K562 (cell line): ENCODE results near the gene RBP7. TPM values are rescaled to one million over a fixed set of nuclear protein-coding genes. Genes with fewer than 3 reads are reported as not detected.

Experiments used
- ATF1 ChIP-seq, 2 experiments: fragments of 450-650 bp in 1 of 2; IDR thresholded peaks; 2 replicates each; pipeline ENCODE4 v1.6.1; 2016; ENCODE audit warnings: missing compliant biosample characterization in 1 of 2, missing genetic modification characterization in 1 of 2
- BCL6 ChIP-seq: fragments of 250-450 bp; sonication (Bioruptor Pico); IDR thresholded peaks from 2 replicates; pipeline ENCODE4 v1.4.0; 2020
- EWSR1 ChIP-seq: fragments of 450-650 bp; IDR thresholded peaks from 2 replicates; pipeline ENCODE4 v1.6.1; 2018; ENCODE audit warnings: borderline replicate concordance, mild to moderate bottlenecking, low read depth, moderate library complexity; ENCODE audit not compliant: partially characterized antibody
- FOXM1 ChIP-seq, 2 experiments: fragments of 450-650 bp in 1 of 2; sonication (generic) in 1 of 2; formaldehyde crosslinking in 1 of 2; IDR thresholded peaks; 2 replicates each; pipeline versions ENCODE4 v1.6.1 to v1.9.0; 2017 to 2022; ENCODE audit warnings: low read depth in 2 of 2, mild to moderate bottlenecking in 2 of 2, missing genetic modification reagents in 1 of 2, moderate library complexity in 1 of 2
- KHSRP ChIP-seq: fragments of 450-650 bp; IDR thresholded peaks from 2 replicates; pipeline ENCODE4 v1.6.1; 2017
- PTRF ChIP-seq: fragments of 450-650 bp; IDR thresholded peaks from 2 replicates; pipeline ENCODE4 v1.6.1; 2016; ENCODE audit warnings: mild to moderate bottlenecking, missing genetic modification characterization, missing compliant biosample characterization
- TAF15 ChIP-seq: fragments of 200-400 bp; formaldehyde crosslinking; IDR thresholded peaks from 2 replicates; pipeline ENCODE4 v1.6.1; 2017; ENCODE audit warnings: mild to moderate bottlenecking, low read depth, low read length, moderate library complexity
- TOE1 ChIP-seq, 2 experiments: fragments of 450-650 bp in 1 of 2; sonication (generic) in 1 of 2; formaldehyde crosslinking in 1 of 2; IDR thresholded peaks; 2 replicates each; pipeline versions ENCODE4 v1.7.1 to v1.8.0; 2016 to 2022; ENCODE audit warnings: borderline replicate concordance in 2 of 2, mild to moderate bottlenecking in 2 of 2, antibody characterized with exemption in 1 of 2, inconsistent platforms in 1 of 2, low read depth in 1 of 2, missing genetic modification reagents in 1 of 2, moderate library complexity in 1 of 2
- ZC3H11A ChIP-seq: IDR thresholded peaks from 2 replicates; pipeline ENCODE4 v1.6.1; 2012; ENCODE audit warnings: low read depth, low read length, improper control_type of control experiment
- ZNF24 ChIP-seq: fragments of 450-650 bp; IDR thresholded peaks from 2 replicates; pipeline ENCODE4 v1.6.1; 2016
- ZNF282 ChIP-seq: sonication (generic); formaldehyde crosslinking; IDR thresholded peaks from 2 replicates; pipeline ENCODE4 v1.8.1; 2023; ENCODE audit warnings: missing genetic modification reagents
- ZNF347 ChIP-seq: fragments of 450-650 bp; formaldehyde crosslinking; IDR thresholded peaks from 2 replicates; pipeline ENCODE4 v1.4.0; 2020; ENCODE audit warnings: low read depth, mild to moderate bottlenecking, moderate library complexity
- ZNF780A ChIP-seq: fragments of 250-450 bp; sonication (Bioruptor Pico); IDR thresholded peaks from 2 replicates; pipeline ENCODE4 v1.5.0; 2021; ENCODE audit warnings: mild to moderate bottlenecking
- polyA plus RNA-seq, 8 experiments: library from polyadenylated mRNA; depleted of rRNA in 4 of 8; stranded (reverse) in 5 of 8; unstranded in 3 of 8; fragments of >200 nt; fragmentation: Nextera tagmentation in 2 of 8; fragmentation: Illumina TruSeq in 1 of 8; extraction: Ambion mirVana in 2 of 8; extraction: Trizol in 1 of 8; gene quantifications; 2 replicates each; pipeline versions ENCODE4 v1.2.1 to v1.2.3, GENCODE V29; 2011 to 2014; ENCODE audit warnings: inconsistent platforms in 1 of 8, missing spikeins in 1 of 8
- total RNA-seq, 7 experiments: library from RNA; depleted of rRNA in 6 of 7; stranded (reverse); fragments of >200 nt in 6 of 7; fragmentation: Illumina TruSeq in 2 of 7; extraction: Trizol in 2 of 7; gene quantifications; 2 replicates each; pipeline versions ENCODE4 v1.2.1 to v1.2.3, GENCODE V29; 2011 to 2021; ENCODE audit warnings: low replicate concordance in 1 of 7
- TF ChIP-seq, protein P1 (sequence below): fragments of 450-650 bp; IDR thresholded peaks from 2 replicates; pipeline ENCODE4 v1.6.1; 2016; ENCODE audit warnings: low read depth, mild to moderate bottlenecking, moderate library complexity
- TF ChIP-seq, protein P2 (sequence below): fragments of 250-450 bp; sonication (Bioruptor Pico); IDR thresholded peaks from 2 replicates; pipeline ENCODE4 v1.4.0; 2020; ENCODE audit warnings: mild to moderate bottlenecking, moderate library complexity
- TF ChIP-seq, protein P3 (sequence below): fragments of 250-450 bp; sonication (Bioruptor Pico); IDR thresholded peaks from 2 replicates; pipeline ENCODE4 v1.4.0; 2020; ENCODE audit warnings: mild to moderate bottlenecking, moderate library complexity
- TF ChIP-seq, protein P4 (sequence below): fragments of 450-650 bp; IDR thresholded peaks from 2 replicates; pipeline ENCODE4 v1.6.1; 2016; ENCODE audit warnings: borderline replicate concordance
- TF ChIP-seq, protein P5 (sequence below): IDR thresholded peaks from 3 replicates; pipeline ENCODE4 v1.6.1; 2011; ENCODE audit warnings: borderline replicate concordance, mild to moderate bottlenecking; ENCODE audit not compliant: insufficient read length, insufficient read depth

RBP7 gene
- total and polyA plus RNA-seq, 9 of the 15 experiments (the other 6 are each of a cell fraction or from before 2014, with no cell fraction given): not detected

DNA sequence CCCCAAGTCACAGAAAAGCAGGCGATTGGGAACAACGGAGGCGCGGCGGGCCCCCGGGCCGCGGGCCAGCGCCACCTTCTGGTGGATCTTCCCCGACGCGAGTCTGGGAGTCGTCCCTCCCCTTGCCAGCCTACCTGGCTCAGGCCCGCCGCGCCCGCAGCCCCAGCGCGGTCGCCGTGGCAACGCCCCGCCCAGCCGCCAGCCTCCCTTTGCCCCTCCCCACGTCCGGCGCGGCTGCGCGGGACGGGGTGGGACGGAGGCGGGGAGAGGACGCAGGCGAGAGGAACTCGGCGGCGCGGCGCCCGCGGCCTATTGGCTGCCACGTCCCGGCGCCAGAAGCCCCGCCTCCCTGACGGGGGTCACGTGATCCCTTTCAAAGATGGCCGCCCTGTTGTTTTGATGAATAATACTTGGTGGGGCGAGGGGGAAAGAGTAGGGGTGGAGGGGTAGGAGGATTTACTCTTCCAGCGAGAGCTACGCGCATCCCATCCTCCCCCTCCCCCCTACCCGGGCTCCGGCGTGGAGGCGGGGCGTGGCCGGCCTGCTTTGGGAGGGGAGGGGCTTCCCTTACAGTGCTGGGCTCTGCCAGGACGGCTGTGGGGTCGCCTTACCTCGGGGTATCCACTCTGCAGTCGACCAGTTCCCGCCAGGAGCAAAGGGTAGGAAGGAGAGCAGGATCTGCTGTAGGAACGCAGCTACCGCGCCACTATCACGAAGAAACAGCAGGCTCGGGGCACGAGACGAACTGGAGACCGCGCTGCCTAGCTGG, 35.7 kb downstream of the RBP7 start, which contains the start of gene UBE4B (continued):
- no peak for TF ChIP-seq EWSR1
- TF ChIP-seq, protein P1, sequence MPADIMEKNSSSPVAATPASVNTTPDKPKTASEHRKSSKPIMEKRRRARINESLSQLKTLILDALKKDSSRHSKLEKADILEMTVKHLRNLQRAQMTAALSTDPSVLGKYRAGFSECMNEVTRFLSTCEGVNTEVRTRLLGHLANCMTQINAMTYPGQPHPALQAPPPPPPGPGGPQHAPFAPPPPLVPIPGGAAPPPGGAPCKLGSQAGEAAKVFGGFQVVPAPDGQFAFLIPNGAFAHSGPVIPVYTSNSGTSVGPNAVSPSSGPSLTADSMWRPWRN: no peak
- TF ChIP-seq ZNF24: no peak
- TF ChIP-seq, protein P2, sequence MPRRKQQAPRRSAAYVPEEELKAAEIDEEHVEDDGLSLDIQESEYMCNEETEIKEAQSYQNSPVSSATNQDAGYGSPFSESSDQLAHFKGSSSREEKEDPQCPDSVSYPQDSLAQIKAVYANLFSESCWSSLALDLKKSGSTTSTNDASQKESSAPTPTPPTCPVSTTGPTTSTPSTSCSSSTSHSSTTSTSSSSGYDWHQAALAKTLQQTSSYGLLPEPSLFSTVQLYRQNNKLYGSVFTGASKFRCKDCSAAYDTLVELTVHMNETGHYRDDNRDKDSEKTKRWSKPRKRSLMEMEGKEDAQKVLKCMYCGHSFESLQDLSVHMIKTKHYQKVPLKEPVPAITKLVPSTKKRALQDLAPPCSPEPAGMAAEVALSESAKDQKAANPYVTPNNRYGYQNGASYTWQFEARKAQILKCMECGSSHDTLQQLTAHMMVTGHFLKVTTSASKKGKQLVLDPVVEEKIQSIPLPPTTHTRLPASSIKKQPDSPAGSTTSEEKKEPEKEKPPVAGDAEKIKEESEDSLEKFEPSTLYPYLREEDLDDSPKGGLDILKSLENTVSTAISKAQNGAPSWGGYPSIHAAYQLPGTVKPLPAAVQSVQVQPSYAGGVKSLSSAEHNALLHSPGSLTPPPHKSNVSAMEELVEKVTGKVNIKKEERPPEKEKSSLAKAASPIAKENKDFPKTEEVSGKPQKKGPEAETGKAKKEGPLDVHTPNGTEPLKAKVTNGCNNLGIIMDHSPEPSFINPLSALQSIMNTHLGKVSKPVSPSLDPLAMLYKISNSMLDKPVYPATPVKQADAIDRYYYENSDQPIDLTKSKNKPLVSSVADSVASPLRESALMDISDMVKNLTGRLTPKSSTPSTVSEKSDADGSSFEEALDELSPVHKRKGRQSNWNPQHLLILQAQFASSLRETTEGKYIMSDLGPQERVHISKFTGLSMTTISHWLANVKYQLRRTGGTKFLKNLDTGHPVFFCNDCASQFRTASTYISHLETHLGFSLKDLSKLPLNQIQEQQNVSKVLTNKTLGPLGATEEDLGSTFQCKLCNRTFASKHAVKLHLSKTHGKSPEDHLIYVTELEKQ (CRISPR knock-in tag): no peak
- peak; percentile 100 for TF ChIP-seq TOE1 (IDR thresholded peaks at IDR 0.05; ENCODE audit: borderline replicate concordance)
- no peak for TF ChIP-seq TOE1 (CRISPR knock-in tag; IDR thresholded peaks at IDR 0.05; ENCODE audit: borderline replicate concordance, low read depth)
- TF ChIP-seq BCL6: no peak
- TF ChIP-seq, protein P3, sequence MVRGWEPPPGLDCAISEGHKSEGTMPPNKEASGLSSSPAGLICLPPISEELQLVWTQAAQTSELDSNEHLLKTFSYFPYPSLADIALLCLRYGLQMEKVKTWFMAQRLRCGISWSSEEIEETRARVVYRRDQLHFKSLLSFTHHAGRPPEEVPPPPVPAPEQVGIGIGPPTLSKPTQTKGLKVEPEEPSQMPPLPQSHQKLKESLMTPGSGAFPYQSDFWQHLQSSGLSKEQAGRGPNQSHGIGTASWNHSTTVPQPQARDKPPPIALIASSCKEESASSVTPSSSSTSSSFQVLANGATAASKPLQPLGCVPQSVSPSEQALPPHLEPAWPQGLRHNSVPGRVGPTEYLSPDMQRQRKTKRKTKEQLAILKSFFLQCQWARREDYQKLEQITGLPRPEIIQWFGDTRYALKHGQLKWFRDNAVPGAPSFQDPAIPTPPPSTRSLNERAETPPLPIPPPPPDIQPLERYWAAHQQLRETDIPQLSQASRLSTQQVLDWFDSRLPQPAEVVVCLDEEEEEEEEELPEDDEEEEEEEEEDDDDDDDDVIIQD (CRISPR knock-in tag): no peak
- TF ChIP-seq FOXM1 (IDR thresholded peaks at IDR 0.05; ENCODE audit: low read depth): no peak
- TF ChIP-seq FOXM1 (CRISPR knock-in tag; IDR thresholded peaks at IDR 0.05; ENCODE audit: low read depth): no peak
- TF ChIP-seq ZC3H11A: 0 out of 2 replicates have a peak, but pooled peaks have one; percentile 45
- TF ChIP-seq, protein P4, sequence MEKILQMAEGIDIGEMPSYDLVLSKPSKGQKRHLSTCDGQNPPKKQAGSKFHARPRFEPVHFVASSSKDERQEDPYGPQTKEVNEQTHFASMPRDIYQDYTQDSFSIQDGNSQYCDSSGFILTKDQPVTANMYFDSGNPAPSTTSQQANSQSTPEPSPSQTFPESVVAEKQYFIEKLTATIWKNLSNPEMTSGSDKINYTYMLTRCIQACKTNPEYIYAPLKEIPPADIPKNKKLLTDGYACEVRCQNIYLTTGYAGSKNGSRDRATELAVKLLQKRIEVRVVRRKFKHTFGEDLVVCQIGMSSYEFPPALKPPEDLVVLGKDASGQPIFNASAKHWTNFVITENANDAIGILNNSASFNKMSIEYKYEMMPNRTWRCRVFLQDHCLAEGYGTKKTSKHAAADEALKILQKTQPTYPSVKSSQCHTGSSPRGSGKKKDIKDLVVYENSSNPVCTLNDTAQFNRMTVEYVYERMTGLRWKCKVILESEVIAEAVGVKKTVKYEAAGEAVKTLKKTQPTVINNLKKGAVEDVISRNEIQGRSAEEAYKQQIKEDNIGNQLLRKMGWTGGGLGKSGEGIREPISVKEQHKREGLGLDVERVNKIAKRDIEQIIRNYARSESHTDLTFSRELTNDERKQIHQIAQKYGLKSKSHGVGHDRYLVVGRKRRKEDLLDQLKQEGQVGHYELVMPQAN: peak; percentile 84
- no peak for TF ChIP-seq KHSRP
- TF ChIP-seq ZNF347 (CRISPR knock-in tag): no peak
- no peak for TF ChIP-seq ATF1 (CRISPR knock-in tag; IDR thresholded peaks at IDR 0.05)
- peak; percentile 78 for TF ChIP-seq ATF1 (tag; IDR thresholded peaks at IDR 0.05)
- TF ChIP-seq, protein P5, sequence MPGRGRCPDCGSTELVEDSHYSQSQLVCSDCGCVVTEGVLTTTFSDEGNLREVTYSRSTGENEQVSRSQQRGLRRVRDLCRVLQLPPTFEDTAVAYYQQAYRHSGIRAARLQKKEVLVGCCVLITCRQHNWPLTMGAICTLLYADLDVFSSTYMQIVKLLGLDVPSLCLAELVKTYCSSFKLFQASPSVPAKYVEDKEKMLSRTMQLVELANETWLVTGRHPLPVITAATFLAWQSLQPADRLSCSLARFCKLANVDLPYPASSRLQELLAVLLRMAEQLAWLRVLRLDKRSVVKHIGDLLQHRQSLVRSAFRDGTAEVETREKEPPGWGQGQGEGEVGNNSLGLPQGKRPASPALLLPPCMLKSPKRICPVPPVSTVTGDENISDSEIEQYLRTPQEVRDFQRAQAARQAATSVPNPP: no peak
- no peak for TF ChIP-seq PTRF
- TF ChIP-seq TAF15: no peak
- no peak; the same call in 1 of the 2 replicates for TF ChIP-seq ZNF282 (CRISPR knock-in tag)
- no peak for TF ChIP-seq ZNF780A
